Measurements from ENCODE around the gene SIK1.
"Not testable (repeated sequence)": the region's sequence is repeated elsewhere in the genome, so short reads cannot be mapped to it uniquely, and the experiment has no call there.

SIK1 gene

DNA sequence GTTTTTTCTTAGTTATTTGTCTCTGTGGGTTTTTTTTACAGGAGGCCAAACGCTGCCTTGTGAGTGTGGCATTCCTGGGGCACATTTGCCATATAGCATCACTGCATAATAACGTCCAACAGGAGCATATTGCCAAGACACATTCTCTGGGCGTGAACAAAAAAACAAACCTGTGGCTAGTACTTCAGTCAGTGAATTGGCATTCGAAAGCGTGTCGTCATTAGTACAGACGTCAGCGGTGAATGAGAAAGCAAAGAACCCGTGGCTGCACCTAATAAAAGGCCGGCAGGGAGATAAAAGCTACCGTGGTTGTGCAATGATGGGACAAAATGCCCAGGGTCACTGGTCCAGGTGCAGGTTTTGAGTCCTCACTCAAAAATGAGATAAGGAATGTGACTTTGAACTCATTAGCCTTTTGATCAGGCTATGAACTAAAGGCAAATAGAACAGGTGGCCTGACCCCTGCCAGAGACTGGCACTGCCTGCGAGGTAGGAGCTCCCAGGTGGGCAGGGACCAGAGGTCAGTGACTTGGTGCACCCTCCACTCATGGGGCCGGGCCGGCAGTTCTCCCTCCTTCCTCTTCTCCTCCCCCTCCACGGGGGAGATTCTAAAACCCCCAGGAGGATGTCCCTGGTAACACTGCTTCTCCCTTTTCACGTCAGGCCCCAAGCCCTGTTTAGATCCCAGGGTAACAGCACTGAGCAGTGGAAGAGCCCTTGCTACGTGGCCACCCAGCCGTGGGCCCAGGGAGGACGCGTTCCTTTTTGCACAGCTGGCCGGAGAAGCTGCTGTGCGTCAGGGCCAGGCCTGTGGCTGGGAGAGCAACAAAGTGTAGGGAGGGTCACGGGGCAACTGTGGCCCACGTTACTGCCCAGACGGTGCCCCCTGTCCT lies 14.2 kb upstream of the SIK1 start:
- not testable (repeated sequence) for FAIRE-seq

DNA sequence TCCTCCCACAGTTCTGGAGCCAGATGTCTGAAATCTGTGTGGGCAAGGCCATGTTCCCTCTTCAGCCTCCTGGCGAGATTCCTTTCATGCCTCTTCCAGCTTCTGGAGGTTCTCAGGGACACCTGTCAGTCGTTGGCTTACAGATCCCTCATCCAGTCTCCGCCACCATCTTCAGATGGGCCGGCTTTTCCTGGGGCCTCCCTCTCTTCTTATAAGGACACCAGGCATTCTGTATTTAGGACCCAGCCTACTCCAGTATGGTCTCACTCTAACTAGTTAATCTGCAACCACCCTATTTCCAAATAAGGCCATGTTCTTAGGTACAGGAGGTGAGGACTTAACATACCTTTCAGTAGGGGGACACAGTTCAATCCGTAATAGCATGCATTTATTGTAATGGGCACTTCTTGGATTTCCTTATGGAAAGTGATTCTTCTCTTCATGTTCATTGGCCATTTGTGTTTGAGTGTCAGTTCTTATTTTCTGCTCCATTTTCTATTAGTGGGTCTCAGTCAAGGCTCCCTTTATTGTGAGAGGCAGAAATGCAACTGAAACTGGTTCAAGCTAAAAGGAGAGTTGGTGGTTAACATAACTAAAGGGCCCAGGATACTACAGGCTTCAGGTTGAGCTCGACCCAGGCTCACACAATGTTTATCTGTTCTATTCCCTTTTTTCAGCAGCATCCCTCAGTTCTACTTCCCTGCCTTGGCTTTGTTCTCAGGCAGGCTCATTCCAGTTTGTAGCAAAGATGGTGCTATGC lies 12.6 kb upstream of the SIK1 start:
- DNase-seq (ENCODE audit: insufficient read length, low spot score); FAIRE-seq: not testable (repeated sequence)

More for the DNA sequence above, 14.2 kb upstream of the SIK1 start:
- DNase-seq (ENCODE audit: insufficient read length, low spot score): not testable (repeated sequence)

GRCh38 chr21:43436272-43436671 lies 9.3 kb upstream of the SIK1 start:
- DNase-seq (ENCODE audit: insufficient read length, low spot score); FAIRE-seq: not testable (repeated sequence)

DNA sequence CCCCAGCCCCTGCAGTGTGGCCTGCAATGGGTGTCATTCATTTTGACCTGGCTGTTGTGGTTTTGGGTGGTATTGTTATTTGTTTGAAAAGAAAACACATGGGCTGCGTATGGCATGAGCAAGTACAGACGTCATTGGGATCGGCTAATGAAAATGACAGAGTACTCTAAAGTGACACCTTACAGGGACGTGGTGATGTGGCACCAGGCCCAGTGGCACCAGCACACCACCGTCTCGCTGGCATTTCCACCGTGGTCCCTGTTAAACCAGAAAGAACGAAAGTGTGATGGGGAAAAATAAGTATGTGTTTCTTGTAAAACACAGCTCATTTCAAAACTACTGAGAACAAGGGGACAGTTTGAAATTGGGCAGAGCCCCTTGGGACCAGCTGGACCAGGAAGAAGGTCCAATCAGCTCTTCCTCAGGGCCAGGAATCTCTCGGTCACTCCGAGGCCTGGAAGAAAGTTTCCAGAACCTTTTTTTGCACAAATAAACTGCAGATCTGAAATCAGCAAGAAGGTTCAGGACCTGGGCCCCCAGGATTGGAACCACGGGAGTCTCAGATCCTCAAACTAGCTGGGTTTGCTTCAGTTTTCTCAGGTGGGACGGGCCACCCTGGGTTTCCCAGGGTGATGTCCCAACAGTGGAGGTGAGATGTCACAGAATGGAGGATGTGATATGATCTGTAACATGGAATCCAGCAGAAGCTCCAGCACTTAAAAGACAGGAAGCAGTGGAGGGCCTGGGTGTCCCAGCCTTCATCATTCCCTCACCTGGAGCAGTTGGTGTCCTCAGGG lies 6.6 kb upstream of the SIK1 start:
- DNase-seq (ENCODE audit: insufficient read length, low spot score); FAIRE-seq: not testable (repeated sequence)

- not testable (repeated sequence) for DNase-seq (ENCODE audit: insufficient read length, low spot score)
- peak; percentile 9 for FAIRE-seq
These were observed 4.0 kb upstream of the SIK1 start for GRCh38 chr21:43430830-43431416.

GRCh38 chr21:43428964-43429363 lies 2.0 kb upstream of the SIK1 start:
- DNase-seq (ENCODE audit: insufficient read length, low spot score); FAIRE-seq: not testable (repeated sequence)

DNA sequence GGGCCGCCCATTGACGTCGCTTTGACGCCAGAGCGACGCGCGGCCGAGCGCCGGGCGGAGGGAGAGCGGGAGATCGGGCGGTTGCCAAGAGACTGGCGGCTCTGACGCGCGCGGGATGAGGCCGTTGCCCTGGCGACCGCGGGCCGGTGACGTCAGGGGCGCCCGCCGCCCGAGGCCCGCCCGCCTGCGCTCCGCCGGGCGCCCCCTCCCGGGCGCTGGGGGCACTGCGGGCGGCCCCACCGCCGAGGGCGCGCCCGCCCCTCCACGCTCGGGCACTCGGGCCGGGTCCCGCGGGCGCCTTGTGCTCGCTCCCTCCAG lies 270 bp upstream of the SIK1 start:
- peak; percentile 42 for FAIRE-seq
- DNase-seq (ENCODE audit: insufficient read length, low spot score): not testable (repeated sequence)

GRCh38 chr21:43426004-43426403 lies 927 bp downstream of the SIK1 start:
- DNase-seq (ENCODE audit: insufficient read length, low spot score); FAIRE-seq: not testable (repeated sequence)

DNA sequence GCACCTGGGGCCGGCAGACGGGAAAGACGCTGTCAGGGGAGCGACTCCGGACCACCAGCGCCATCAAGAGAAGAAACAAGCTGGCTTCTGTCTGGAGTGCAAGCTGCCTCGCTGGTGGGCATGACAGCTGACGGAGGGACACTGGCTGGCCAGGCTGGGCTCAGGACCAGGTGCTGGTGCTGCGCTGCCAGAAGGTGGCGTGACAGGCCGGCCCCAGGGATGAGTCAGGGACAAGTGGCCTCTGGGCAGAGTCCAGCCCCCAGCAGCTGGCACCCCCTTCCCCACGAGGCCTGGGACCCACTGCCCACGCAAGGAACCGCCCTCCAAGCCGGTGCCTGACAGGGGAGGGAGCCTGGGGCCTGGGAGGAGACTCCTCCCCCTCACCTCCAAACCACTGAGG lies 7.5 kb downstream of the SIK1 start:
- FAIRE-seq; DNase-seq (ENCODE audit: insufficient read length, low spot score): not testable (repeated sequence)

DNA sequence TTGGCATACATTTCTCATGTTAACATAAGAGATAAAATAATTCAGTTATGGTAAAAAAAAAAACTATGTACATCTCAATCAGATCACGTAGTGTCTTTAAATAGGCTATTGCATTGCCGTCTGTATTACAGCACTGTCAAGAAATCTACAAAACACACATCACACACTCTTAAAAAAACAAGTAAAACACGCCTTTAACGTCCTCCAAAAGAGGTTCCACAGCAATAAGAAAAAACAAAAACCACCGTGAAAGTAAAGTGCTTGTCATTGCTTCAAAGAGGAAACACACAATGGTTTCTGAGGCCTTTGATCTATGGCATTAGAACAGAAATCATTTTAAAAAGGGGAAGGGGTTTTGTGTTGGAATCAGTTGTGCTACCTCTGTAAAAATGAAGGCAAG lies 12.4 kb downstream of the SIK1 start:
- FAIRE-seq; DNase-seq (ENCODE audit: insufficient read length, low spot score): not testable (repeated sequence)

DNA sequence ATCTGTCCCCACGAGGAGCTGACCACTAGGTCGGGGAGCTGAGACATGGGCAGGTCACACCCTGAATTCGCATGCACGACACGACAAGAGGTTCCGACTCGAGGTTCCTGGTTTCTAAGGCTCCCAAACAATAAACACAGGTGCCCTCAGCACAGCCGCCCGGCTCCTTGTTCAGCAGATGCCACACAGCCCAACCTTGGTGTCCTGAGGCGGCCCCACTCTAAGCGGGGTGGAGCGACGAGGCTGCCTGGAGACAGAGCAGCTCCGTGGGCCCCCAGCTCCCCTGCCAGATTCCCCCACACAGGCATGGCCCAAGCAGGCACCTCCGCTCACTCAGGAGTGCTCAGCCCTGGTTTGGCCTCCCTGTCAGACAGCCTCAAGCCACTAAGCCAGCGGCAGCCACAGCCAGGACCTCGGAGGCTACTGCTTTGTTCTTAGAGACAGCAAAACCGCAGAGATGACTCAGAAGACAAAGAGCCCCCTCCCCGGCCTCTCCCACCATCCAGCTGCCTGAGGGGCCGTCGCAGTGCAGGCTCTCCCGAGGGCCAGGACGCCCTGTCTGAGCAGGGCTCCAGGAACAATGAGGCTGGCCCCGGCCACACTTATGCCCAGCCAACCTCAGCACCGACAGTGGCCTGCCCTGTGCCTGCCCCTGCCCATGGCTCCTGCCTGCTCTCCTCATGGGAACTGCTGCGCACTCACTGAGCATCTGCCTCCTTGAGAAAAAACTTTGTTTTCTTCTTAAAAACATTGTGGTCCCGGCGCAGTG lies 14.7 kb downstream of the SIK1 start:
- not testable (repeated sequence) for DNase-seq (ENCODE audit: insufficient read length, low spot score); FAIRE-seq

GRCh38 chr21:43410456-43411068 lies 16.4 kb downstream of the SIK1 start:
- DNase-seq (ENCODE audit: insufficient read length, low spot score); FAIRE-seq: not testable (repeated sequence)

DNA sequence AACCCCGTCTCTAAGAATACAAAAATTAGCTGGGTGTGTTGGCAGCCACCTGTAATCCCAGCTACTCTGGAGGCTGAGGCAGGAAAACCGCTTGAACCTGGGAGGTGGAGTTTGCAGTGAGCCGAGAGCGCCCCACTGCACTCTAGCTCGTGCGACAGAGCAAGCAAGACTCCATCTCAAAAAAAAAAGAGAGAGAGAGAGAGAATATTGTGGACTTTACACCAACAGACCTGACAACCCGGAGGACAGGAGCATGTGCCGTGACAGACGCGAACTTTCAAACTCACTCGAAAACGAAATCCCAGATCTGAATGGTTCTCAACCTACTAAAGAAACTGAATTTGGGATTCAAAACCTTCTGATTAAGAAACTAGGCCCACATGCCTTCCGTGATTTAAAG lies 19.8 kb downstream of the SIK1 start:
- not testable (repeated sequence) for FAIRE-seq; DNase-seq (ENCODE audit: insufficient read length, low spot score)

DNA sequence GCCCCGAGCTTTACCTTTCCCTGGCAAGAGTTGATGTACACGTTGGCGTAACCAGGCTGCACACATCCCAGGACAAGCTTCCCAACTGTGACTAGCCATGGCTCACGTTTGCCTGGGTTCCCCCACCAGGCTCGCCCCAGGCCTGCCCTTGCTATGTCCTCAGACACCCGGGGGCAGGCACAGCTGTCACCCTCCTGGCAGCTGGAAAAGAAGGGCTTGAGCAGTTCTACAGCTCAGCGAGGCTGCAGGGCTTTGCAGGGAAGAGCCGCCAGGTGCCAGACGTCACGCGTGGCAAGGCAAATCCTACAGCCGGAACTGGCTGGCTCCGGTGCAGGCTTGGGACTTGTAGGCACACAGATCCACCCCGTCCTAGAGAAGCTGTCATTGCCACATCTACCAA lies 22.5 kb downstream of the SIK1 start:
- FAIRE-seq; DNase-seq (ENCODE audit: insufficient read length, low spot score): not testable (repeated sequence)

GRCh38 chr21:43403651-43404430 lies 23.1 kb downstream of the SIK1 start:
- FAIRE-seq; DNase-seq (ENCODE audit: insufficient read length, low spot score): not testable (repeated sequence)

DNA sequence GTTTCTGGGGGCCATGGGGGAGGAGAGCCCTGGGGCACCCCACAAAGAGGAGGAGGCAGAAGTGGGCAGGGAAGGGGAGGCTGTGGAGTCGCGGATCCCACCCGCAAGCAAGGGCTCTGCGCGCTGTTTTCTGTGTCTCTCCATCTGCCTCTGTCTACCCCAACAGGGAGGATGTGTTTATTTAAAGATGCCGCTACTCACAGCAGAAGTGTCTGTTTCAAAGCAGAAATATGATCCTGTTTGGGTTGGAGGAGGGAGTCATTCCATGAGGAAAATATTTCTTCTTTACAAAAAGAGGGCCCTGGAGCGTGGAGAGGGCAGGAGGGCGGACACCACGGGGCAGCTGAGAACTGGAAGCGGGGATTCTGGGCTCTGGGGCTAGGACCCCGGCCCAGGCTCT lies 25.8 kb downstream of the SIK1 start:
- not testable (repeated sequence) for FAIRE-seq; DNase-seq (ENCODE audit: insufficient read length, low spot score)

DNA sequence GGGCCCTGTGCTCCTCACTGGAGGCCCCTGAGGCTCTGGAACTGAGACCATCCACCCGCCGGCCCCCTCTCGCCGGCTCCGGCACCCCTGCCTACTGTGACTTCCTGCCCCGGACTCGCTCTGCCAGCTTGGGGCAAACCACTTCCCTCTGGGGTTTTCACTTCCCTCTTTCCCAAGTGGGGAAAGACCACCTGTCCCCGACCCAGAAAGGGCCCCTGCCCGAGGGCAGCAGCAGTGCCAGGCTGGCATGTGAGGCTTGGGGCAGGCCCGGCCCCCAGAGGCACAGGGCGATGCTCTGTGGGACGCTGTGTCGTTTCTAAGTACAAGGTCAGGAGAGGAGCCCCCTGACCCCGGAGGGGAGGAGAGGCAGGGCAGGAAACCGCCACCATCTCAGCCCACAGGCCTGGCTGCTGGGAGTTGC lies 27.3 kb downstream of the SIK1 start:
- not testable (repeated sequence) for FAIRE-seq; DNase-seq (ENCODE audit: insufficient read length, low spot score)

GRCh38 chr21:43399136-43399535 lies 27.8 kb downstream of the SIK1 start:
- not testable (repeated sequence) for DNase-seq (ENCODE audit: insufficient read length, low spot score); FAIRE-seq

All from HTR-8/SVneo (cell line).